Measurements from ENCODE around the gene PITPNC1.
"Not testable (repeated sequence)": the region's sequence is repeated elsewhere in the genome, so short reads cannot be mapped to it uniquely, and the experiment has no call there.

PITPNC1 gene

GRCh38 chr17:67716405-67716798 lies 339.3 kb downstream of the PITPNC1 start:
- peaks cover 15% of the 10 kb centered on the region for H3K36me3 ChIP-seq (ENCODE audit: control insufficient read depth, insufficient read depth, low read length)
- H3K9me3 ChIP-seq (ENCODE audit: control insufficient read depth, low read length): no peaks in the 10 kb centered on the region
- no peaks in the 10 kb centered on the region for H3K27me3 ChIP-seq (replicated peaks; ENCODE audit: control insufficient read depth, insufficient read depth, low read length, poor library complexity, severe bottlenecking)
- H3K27ac ChIP-seq (ENCODE audit: insufficient read depth, low read length, poor library complexity, severe bottlenecking): no peak overlapping the region
- DNase-seq: no peak
- H3K4me1 ChIP-seq (ENCODE audit: control insufficient read depth, insufficient read depth, low read length, poor library complexity, severe bottlenecking): peaks cover 14% of the 10 kb centered on the region
- no peak overlapping the region for H3K4me3 ChIP-seq (ENCODE audit: insufficient read depth, low read depth, low read length, poor library complexity, severe bottlenecking)

- Histone ChIP-seq H3K4me1 (ENCODE audit: control insufficient read depth, insufficient read depth, low read length, poor library complexity, severe bottlenecking) (peaks cover 14% of the 10 kb centered on the region), H3K27ac (ENCODE audit: insufficient read depth, low read length, poor library complexity, severe bottlenecking) (peak overlapping the region; percentile 92), H3K36me3 (ENCODE audit: control insufficient read depth, insufficient read depth, low read length) (peaks cover 23% of the 10 kb centered on the region), H3K4me3 (ENCODE audit: insufficient read depth, low read depth, low read length, poor library complexity, severe bottlenecking) (peak overlapping the region; percentile 49), H3K9me3 (ENCODE audit: control insufficient read depth, low read length) (no peaks in the 10 kb centered on the region), H3K27me3 (replicated peaks; ENCODE audit: control insufficient read depth, insufficient read depth, low read length, poor library complexity, severe bottlenecking) (no peaks in the 10 kb centered on the region)
- no peak for DNase-seq
These were observed 340.1 kb downstream of the PITPNC1 start for GRCh38 chr17:67717192-67717623.

GRCh38 chr17:67717624-67718324 lies 340.7 kb downstream of the PITPNC1 start, which contains the start of gene NOL11:
Gene NOL11 (plus strand): TSS chr17:67717936. CDS start chr17:67717948, 12 bp downstream.
- Histone ChIP-seq H3K27me3 (replicated peaks; ENCODE audit: control insufficient read depth, insufficient read depth, low read length, poor library complexity, severe bottlenecking) (no peaks in the 10 kb centered on the region), H3K9me3 (ENCODE audit: control insufficient read depth, low read length) (no peaks in the 10 kb centered on the region), H3K4me3 (ENCODE audit: insufficient read depth, low read depth, low read length, poor library complexity, severe bottlenecking) (peak within 1 kb of the TSS; percentile 94), H3K4me1 (ENCODE audit: control insufficient read depth, insufficient read depth, low read length, poor library complexity, severe bottlenecking) (peaks cover 14% of the 10 kb centered on the region), H3K27ac (ENCODE audit: insufficient read depth, low read length, poor library complexity, severe bottlenecking) (peak within 1 kb of the TSS; percentile 92), H3K36me3 (ENCODE audit: control insufficient read depth, insufficient read depth, low read length) (peaks cover 28% of the 10 kb centered on the region)
- peak; percentile 97 to 99 (median 99) for DNase-seq

GRCh38 chr17:67718325-67718941 lies 341.4 kb downstream of the PITPNC1 start:
- H3K27ac ChIP-seq (ENCODE audit: insufficient read depth, low read length, poor library complexity, severe bottlenecking): peak overlapping the region; percentile 92
- no peaks in the 10 kb centered on the region for H3K27me3 ChIP-seq (replicated peaks; ENCODE audit: control insufficient read depth, insufficient read depth, low read length, poor library complexity, severe bottlenecking)
- H3K4me1 ChIP-seq (ENCODE audit: control insufficient read depth, insufficient read depth, low read length, poor library complexity, severe bottlenecking): peaks cover 14% of the 10 kb centered on the region
- H3K9me3 ChIP-seq (ENCODE audit: control insufficient read depth, low read length): no peaks in the 10 kb centered on the region
- DNase-seq: no peak
- H3K4me3 ChIP-seq (ENCODE audit: insufficient read depth, low read depth, low read length, poor library complexity, severe bottlenecking): peak overlapping the region; percentile 94
- H3K36me3 ChIP-seq (ENCODE audit: control insufficient read depth, insufficient read depth, low read length): peaks cover 33% of the 10 kb centered on the region

GRCh38 chr17:67725373-67725791 lies 348.3 kb downstream of the PITPNC1 start:
- H3K36me3 ChIP-seq (ENCODE audit: control insufficient read depth, insufficient read depth, low read length): peaks cover 65% of the 10 kb centered on the region
- no peak for DNase-seq
- no peak overlapping the region for H3K4me3 ChIP-seq (ENCODE audit: insufficient read depth, low read depth, low read length, poor library complexity, severe bottlenecking)

GRCh38 chr17:67725807-67726206 lies 348.7 kb downstream of the PITPNC1 start:
- peak overlapping the region; percentile 41 for H3K27ac ChIP-seq (ENCODE audit: insufficient read depth, low read length, poor library complexity, severe bottlenecking)
- H3K27me3 ChIP-seq (replicated peaks; ENCODE audit: control insufficient read depth, insufficient read depth, low read length, poor library complexity, severe bottlenecking): no peaks in the 10 kb centered on the region
- peaks cover 65% of the 10 kb centered on the region for H3K36me3 ChIP-seq (ENCODE audit: control insufficient read depth, insufficient read depth, low read length)

More at GRCh38 chr17:67725373-67725791, 348.3 kb downstream of the PITPNC1 start:
- H3K27me3 ChIP-seq (replicated peaks; ENCODE audit: control insufficient read depth, insufficient read depth, low read length, poor library complexity, severe bottlenecking): no peaks in the 10 kb centered on the region
- peak overlapping the region; percentile 41 for H3K27ac ChIP-seq (ENCODE audit: insufficient read depth, low read length, poor library complexity, severe bottlenecking)
- H3K4me1 ChIP-seq (ENCODE audit: control insufficient read depth, insufficient read depth, low read length, poor library complexity, severe bottlenecking): no peaks in the 10 kb centered on the region
- no peaks in the 10 kb centered on the region for H3K9me3 ChIP-seq (ENCODE audit: control insufficient read depth, low read length)

DNA sequence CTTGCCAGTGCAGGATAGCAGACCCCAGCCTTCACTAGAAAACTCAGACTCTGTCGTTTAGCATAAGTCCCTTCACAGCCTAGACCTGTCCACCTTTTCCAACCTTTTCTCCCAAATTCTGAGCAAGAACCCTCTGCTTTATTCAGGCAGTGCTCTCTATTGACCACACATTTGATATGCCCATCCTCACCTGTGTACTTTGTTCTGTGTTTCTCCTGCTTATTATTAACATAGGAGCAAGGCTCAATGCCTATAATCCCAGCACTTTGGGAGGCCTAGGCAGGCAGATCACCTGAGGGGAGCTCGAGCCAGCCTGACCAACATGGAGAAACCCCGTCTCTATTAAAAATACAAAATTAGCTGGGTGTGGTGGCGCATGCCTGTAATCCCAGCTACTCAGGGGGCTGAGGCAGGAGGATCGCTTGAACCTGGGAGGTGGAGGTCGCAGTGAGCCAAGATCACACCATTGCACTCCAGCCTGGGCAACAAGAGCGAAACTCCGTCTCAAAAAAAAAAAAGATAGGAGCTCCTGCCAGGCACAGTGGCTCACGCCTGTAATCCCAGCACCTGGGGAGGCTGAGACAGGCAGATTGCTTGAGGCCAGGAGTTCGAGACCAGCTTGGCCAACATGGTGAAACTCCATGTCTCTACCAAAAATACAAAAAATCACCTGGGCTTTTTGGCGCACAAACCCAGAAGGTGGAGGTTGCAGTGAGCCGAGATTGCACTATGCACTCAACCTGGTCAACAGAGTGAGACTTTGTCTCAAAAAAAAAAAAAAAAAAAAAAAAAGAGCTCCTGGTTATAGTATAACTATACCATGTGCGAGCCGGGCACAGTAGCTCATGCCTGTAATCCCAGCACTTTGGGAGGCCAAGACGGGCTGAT lies 350.3 kb downstream of the PITPNC1 start:
- H3K36me3 ChIP-seq (ENCODE audit: control insufficient read depth, insufficient read depth, low read length): peaks cover 63% of the 10 kb centered on the region
- H3K4me1 ChIP-seq (ENCODE audit: control insufficient read depth, insufficient read depth, low read length, poor library complexity, severe bottlenecking); H3K27ac ChIP-seq (ENCODE audit: insufficient read depth, low read length, poor library complexity, severe bottlenecking); H3K27me3 ChIP-seq (replicated peaks; ENCODE audit: control insufficient read depth, insufficient read depth, low read length, poor library complexity, severe bottlenecking); H3K4me3 ChIP-seq (ENCODE audit: insufficient read depth, low read depth, low read length, poor library complexity, severe bottlenecking); H3K9me3 ChIP-seq (ENCODE audit: control insufficient read depth, low read length); DNase-seq: not testable (repeated sequence)

More at GRCh38 chr17:67725807-67726206, 348.7 kb downstream of the PITPNC1 start:
- no peaks in the 10 kb centered on the region for H3K4me1 ChIP-seq (ENCODE audit: control insufficient read depth, insufficient read depth, low read length, poor library complexity, severe bottlenecking)
- DNase-seq: no peak
- H3K4me3 ChIP-seq (ENCODE audit: insufficient read depth, low read depth, low read length, poor library complexity, severe bottlenecking): no peak overlapping the region
- H3K9me3 ChIP-seq (ENCODE audit: control insufficient read depth, low read length): no peaks in the 10 kb centered on the region

- no peak overlapping the region for H3K4me3 ChIP-seq (ENCODE audit: insufficient read depth, low read depth, low read length, poor library complexity, severe bottlenecking)
- no peaks in the 10 kb centered on the region for H3K4me1 ChIP-seq (ENCODE audit: control insufficient read depth, insufficient read depth, low read length, poor library complexity, severe bottlenecking)
- no peak for DNase-seq
- peaks cover 50% of the 10 kb centered on the region for H3K36me3 ChIP-seq (ENCODE audit: control insufficient read depth, insufficient read depth, low read length)
- no peaks in the 10 kb centered on the region for H3K27me3 ChIP-seq (replicated peaks; ENCODE audit: control insufficient read depth, insufficient read depth, low read length, poor library complexity, severe bottlenecking)
- H3K27ac ChIP-seq (ENCODE audit: insufficient read depth, low read length, poor library complexity, severe bottlenecking): no peak overlapping the region
- H3K9me3 ChIP-seq (ENCODE audit: control insufficient read depth, low read length): no peaks in the 10 kb centered on the region
These were observed 352.8 kb downstream of the PITPNC1 start for GRCh38 chr17:67729903-67730302.

GRCh38 chr17:67730731-67731130 lies 353.6 kb downstream of the PITPNC1 start:
- no peaks in the 10 kb centered on the region for H3K27me3 ChIP-seq (replicated peaks; ENCODE audit: control insufficient read depth, insufficient read depth, low read length, poor library complexity, severe bottlenecking)
- H3K27ac ChIP-seq (ENCODE audit: insufficient read depth, low read length, poor library complexity, severe bottlenecking): no peak overlapping the region
- DNase-seq: no peak
- H3K4me3 ChIP-seq (ENCODE audit: insufficient read depth, low read depth, low read length, poor library complexity, severe bottlenecking): no peak overlapping the region
- peaks cover 56% of the 10 kb centered on the region for H3K36me3 ChIP-seq (ENCODE audit: control insufficient read depth, insufficient read depth, low read length)
- no peaks in the 10 kb centered on the region for H3K9me3 ChIP-seq (ENCODE audit: control insufficient read depth, low read length)
- H3K4me1 ChIP-seq (ENCODE audit: control insufficient read depth, insufficient read depth, low read length, poor library complexity, severe bottlenecking): no peaks in the 10 kb centered on the region
